Activated T-cell treated with anti-CD3 and anti-CD28 coated beads, Interleukin-2, amount 50 U/mL, for 24 hours (primary cell): ENCODE results near the gene CYB5B.

Experiments
- DNase-seq: peaks from one replicate; pipeline ENCODE4 v3.0.0-alpha.2; 2020
- H3K27ac Mint-ChIP-seq: 2 replicates; pipeline ENCODE4 v1.8.0; 2020; ENCODE audit warnings: mild to moderate bottlenecking, mixed read lengths
- H3K27me3 Mint-ChIP-seq: 2 replicates; pipeline ENCODE4 v1.8.0; 2020; ENCODE audit warnings: mixed read lengths
- H3K36me3 Mint-ChIP-seq: 2 replicates; pipeline ENCODE4 v1.8.0; 2020; ENCODE audit warnings: low read depth, mixed read lengths
- H3K4me1 Mint-ChIP-seq: 2 replicates; pipeline ENCODE4 v1.8.0; 2020; ENCODE audit warnings: low read depth, mixed read lengths
- H3K4me3 Mint-ChIP-seq: 2 replicates; pipeline ENCODE4 v1.8.0; 2020; ENCODE audit warnings: mild to moderate bottlenecking, moderate library complexity, mixed read lengths
- H3K9me3 Mint-ChIP-seq: 2 replicates; pipeline ENCODE4 v1.8.0; 2020; ENCODE audit warnings: mixed read lengths

The CYB5B gene

GRCh38 chr16:69424053-69424934 lies at the start of gene CYB5B:
CYB5B (plus strand) TSS chr16:69424619; CDS start chr16:69424684, 65 bp downstream.
- Mint-ChIP-seq H3K27me3 (no peaks in the 10 kb centered on the region), H3K27ac (peak within 1 kb of the TSS; percentile 99), H3K9me3 (peaks cover 9% of the 10 kb centered on the region), H3K4me3 (peak within 1 kb of the TSS; percentile 100), H3K36me3 (peaks cover 52% of the 10 kb centered on the region), H3K4me1 (peaks cover 41% of the 10 kb centered on the region)
- DNase-seq = peak; percentile 94

DNA sequence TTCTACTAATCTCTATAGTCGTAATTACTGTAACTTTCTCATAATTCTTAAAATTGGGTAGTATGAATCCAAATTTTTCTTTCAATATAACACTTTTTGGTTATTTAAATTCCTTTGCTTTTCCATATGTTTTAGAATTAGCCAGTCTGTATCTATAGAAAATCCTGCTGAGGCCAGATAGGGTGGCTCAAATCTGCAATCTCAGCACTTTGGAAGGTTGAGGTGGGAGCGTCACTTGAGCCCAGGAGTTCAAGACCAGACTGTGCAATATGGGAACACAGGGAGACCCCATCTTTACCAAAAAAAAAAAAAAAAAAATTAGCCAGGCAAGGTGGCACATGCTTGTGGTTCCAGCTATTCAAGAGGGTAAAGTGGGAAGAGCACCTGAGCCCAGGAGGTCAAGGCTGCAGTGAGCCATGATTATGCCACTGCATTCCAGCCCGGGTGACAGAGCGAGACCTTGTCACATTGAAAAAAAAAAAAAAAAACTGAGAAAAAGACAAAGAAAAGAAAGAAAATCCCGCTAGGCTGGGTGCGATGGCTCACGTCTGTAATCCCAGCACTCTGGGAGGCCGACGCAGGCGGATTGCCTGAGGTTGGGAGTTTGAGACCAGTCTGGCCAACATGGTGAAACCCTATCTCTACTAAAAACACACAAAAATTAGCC lies 47.9 kb upstream of the CYB5B start:
- H3K27ac Mint-ChIP-seq = no peak overlapping the region
- no peak overlapping the region for H3K4me3 Mint-ChIP-seq
- peaks cover 90% of the 10 kb centered on the region for H3K36me3 Mint-ChIP-seq
- no peaks in the 10 kb centered on the region for H3K9me3 Mint-ChIP-seq
- H3K27me3 Mint-ChIP-seq = no peaks in the 10 kb centered on the region
- peaks cover 40% of the 10 kb centered on the region for H3K4me1 Mint-ChIP-seq
- DNase-seq = no peak

DNA sequence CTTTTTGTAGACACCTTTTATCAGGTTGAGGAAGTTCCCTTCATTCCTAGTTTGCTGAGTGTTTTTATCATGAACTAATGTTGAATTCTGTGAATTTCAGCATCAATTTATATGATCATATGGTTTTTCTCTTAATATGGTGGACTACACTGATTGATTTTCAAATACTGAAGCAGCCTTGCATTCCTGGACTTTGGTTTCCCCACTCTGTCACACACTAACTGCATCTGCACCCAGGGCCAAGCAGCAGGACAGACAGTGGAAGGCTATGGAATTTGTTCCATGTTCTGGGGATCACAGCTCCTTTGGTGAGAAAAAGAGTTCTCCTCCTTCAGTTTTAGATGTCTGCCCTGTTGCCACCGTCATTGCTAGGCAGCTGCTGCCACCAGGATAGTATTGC lies 46.4 kb upstream of the CYB5B start:
- Mint-ChIP-seq H3K36me3 (peaks cover 90% of the 10 kb centered on the region), H3K27me3 (no peaks in the 10 kb centered on the region), H3K9me3 (no peaks in the 10 kb centered on the region), H3K27ac (peak overlapping the region; percentile 85), H3K4me3 (no peak overlapping the region), H3K4me1 (peaks cover 51% of the 10 kb centered on the region)
- no peak for DNase-seq

DNA sequence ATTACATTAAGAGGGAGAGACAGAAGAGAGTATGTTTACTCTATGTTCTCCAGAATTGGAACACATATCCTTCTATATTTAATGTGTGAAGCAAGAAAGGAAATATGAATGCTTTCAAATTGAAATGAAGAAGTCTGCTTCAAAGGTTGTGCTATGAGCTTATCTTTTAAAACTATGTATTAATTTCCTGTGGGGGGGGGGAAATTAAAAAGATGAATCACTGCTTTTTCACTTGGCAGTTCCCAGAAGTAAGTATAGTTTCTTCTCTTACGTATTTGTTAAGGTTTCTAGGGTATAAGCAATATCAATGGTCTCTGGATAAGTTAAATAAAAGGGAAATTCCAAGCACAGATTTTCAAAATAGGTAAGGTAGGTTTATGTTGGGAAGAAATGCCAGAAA lies 45.7 kb upstream of the CYB5B start:
- Mint-ChIP-seq H3K27ac (peak overlapping the region; percentile 85), H3K9me3 (no peaks in the 10 kb centered on the region), H3K36me3 (peaks cover 90% of the 10 kb centered on the region), H3K27me3 (no peaks in the 10 kb centered on the region), H3K4me3 (no peak overlapping the region), H3K4me1 (peaks cover 53% of the 10 kb centered on the region)
- no peak for DNase-seq

DNA sequence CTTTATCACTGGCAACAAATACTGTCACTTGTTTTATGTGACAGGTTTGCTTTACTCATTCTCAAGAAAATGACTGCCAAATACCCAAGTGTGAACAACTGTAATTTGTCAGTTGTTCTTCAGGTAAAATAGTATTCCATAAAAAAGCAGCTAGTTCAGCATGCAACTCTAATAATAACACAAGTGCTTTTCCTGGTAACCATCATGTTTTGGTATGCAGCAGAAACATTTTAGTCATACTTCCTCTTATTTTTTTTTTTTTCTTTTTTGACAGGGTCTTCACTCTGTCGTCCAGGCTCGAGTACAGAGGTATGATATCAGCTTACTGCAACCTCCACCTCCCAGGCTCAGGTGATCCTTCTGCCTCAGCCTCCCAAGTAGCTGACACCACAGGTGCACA lies 43.2 kb upstream of the CYB5B start:
- Mint-ChIP-seq H3K4me1 (peaks cover 61% of the 10 kb centered on the region), H3K36me3 (peaks cover 83% of the 10 kb centered on the region), H3K9me3 (no peaks in the 10 kb centered on the region), H3K27me3 (no peaks in the 10 kb centered on the region), H3K4me3 (no peak overlapping the region), H3K27ac (peak overlapping the region; percentile 85)
- no peak for DNase-seq

DNA sequence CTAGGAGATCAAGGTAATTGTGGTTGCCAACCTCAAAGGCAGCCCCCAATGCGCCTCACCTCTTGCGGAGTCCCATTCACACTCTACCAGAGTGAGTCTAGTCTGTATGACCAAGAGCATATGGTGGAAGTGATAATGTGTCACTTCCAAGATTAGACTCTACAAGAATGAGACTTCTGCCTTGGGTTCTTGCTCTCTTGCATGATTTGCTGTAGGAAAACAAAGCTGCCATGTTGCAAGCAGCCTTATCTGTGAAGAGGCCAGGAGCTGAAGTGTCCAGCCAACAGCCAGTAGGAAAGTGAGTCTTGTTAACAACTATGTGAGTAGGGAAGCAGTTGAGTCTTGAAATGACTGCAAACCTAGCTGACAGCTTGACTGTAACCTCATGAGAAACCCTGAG lies 42.0 kb upstream of the CYB5B start:
- Mint-ChIP-seq H3K27ac (peak overlapping the region; percentile 85), H3K4me1 (peaks cover 61% of the 10 kb centered on the region), H3K9me3 (no peaks in the 10 kb centered on the region), H3K27me3 (no peaks in the 10 kb centered on the region), H3K36me3 (peaks cover 76% of the 10 kb centered on the region), H3K4me3 (peak overlapping the region; percentile 33)
- DNase-seq = no peak

DNA sequence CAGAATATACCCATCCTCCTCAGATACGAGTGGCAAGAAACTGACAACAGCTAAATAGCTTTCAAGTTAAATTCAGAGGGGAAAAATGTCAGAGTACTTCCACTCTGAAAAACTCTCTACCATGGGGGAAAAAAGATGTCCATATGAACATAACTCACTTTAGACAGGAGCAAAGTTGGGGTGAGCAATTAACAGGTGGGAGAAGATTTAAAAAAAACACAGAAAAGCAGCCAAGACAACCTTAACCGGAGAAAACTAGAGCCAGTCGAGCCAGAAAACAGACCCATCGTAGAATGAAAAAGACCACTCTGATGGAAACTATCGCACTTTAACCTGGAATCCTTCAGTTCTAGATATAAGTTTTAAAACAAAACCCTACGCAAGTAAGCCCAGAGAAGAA lies 39.4 kb upstream of the CYB5B start:
- Mint-ChIP-seq H3K4me1 (peaks cover 38% of the 10 kb centered on the region), H3K27me3 (no peaks in the 10 kb centered on the region), H3K9me3 (no peaks in the 10 kb centered on the region), H3K4me3 (peak overlapping the region; percentile 88), H3K36me3 (peaks cover 53% of the 10 kb centered on the region), H3K27ac (peak overlapping the region; percentile 92)
- DNase-seq = no peak

DNA sequence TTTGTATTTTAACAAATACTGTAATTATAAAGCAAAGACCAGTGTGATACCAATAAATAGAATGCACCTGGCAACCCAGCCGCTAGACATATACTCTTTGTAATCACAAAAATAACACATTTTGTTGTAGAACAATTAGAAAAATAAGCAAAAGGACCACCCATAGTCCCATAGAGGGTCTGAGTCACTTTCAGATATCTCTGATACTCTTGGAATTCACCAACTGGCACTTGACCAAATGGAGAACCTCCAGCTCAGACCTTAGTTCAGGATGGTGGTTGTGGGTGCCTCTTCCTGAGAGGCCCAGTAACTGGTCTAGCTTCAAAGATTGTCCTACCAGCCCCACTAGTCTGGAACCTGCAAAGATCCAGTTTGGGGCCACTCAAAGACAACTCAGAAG lies 37.8 kb upstream of the CYB5B start:
- peak overlapping the region; percentile 92 for H3K27ac Mint-ChIP-seq
- DNase-seq = no peak
- H3K9me3 Mint-ChIP-seq = no peaks in the 10 kb centered on the region
- H3K36me3 Mint-ChIP-seq = peaks cover 37% of the 10 kb centered on the region
- H3K4me1 Mint-ChIP-seq = peaks cover 29% of the 10 kb centered on the region
- no peaks in the 10 kb centered on the region for H3K27me3 Mint-ChIP-seq
- H3K4me3 Mint-ChIP-seq = peak overlapping the region; percentile 88

GRCh38 chr16:69393898-69394849 lies 30.2 kb upstream of the CYB5B start:
- no peak overlapping the region for H3K27ac Mint-ChIP-seq
- H3K4me3 Mint-ChIP-seq = no peak overlapping the region
- no peak for DNase-seq
- H3K36me3 Mint-ChIP-seq = no peaks in the 10 kb centered on the region
- no peaks in the 10 kb centered on the region for H3K27me3 Mint-ChIP-seq
- H3K4me1 Mint-ChIP-seq = peaks cover 15% of the 10 kb centered on the region
- H3K9me3 Mint-ChIP-seq = no peaks in the 10 kb centered on the region

DNA sequence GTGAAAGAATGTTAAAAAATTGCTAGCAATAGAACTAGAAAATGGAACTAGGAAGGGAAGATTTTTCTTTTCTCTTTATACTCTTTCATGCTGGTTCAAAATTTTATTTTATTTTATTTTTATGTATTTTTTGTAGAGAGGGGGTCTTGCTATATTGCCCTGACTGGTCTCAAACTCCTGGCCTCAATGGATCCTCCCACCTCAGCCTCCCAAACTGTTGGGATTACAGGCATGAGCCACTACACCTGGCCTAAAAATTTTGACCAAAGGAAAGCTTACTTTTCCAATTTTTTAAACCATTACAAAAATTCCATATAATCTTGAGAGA lies 28.6 kb upstream of the CYB5B start:
- Mint-ChIP-seq H3K36me3 (no peaks in the 10 kb centered on the region), H3K4me3 (no peak overlapping the region), H3K27me3 (no peaks in the 10 kb centered on the region), H3K9me3 (no peaks in the 10 kb centered on the region), H3K27ac (no peak overlapping the region), H3K4me1 (peaks cover 21% of the 10 kb centered on the region)
- DNase-seq = no peak

GRCh38 chr16:69396187-69397061 lies 28.0 kb upstream of the CYB5B start:
- peak; percentile 59 for DNase-seq
- Mint-ChIP-seq H3K9me3 (no peaks in the 10 kb centered on the region), H3K4me3 (no peak overlapping the region), H3K27me3 (no peaks in the 10 kb centered on the region), H3K36me3 (no peaks in the 10 kb centered on the region), H3K4me1 (peaks cover 21% of the 10 kb centered on the region), H3K27ac (peak overlapping the region; percentile 20)

- DNase-seq = no peak
- Mint-ChIP-seq H3K27ac (no peak overlapping the region), H3K9me3 (no peaks in the 10 kb centered on the region), H3K4me1 (peaks cover 28% of the 10 kb centered on the region), H3K4me3 (no peak overlapping the region), H3K27me3 (no peaks in the 10 kb centered on the region), H3K36me3 (no peaks in the 10 kb centered on the region)
These were observed 26.4 kb upstream of the CYB5B start for GRCh38 chr16:69397821-69398521.

- peaks cover 28% of the 10 kb centered on the region for H3K4me1 Mint-ChIP-seq
- H3K27ac Mint-ChIP-seq = peak overlapping the region; percentile 5
- no peaks in the 10 kb centered on the region for H3K9me3 Mint-ChIP-seq
- no peak for DNase-seq
- H3K4me3 Mint-ChIP-seq = no peak overlapping the region
- H3K36me3 Mint-ChIP-seq = no peaks in the 10 kb centered on the region
- no peaks in the 10 kb centered on the region for H3K27me3 Mint-ChIP-seq
These were observed 25.1 kb upstream of the CYB5B start for GRCh38 chr16:69399361-69399760.
